Suppressor macrophage (primary cell): ENCODE measurements around the gene TTF2.
"Not testable (repeated sequence)": the region's sequence is repeated elsewhere in the genome, so short reads cannot be mapped to it uniquely, and the experiment has no call there.

Experiments
- DNase-seq, 4 experiments: peaks; one replicate each; pipeline ENCODE4 v3.0.0-alpha.2; 2020 to 2022

The TTF2 gene

GRCh38 chr1:117121589-117122329, 61.6 kb downstream of the TTF2 start, which contains the start of gene TRIM45:
TRIM45 (minus strand) TSS chr1:117121749; CDS start chr1:117121201, 548 bp downstream.
- DNase-seq = peak; percentile 97 to 99 (median 98)

GRCh38 chr1:117122330-117123025, 62.4 kb downstream of the TTF2 start:
- DNase-seq = no peak

- DNase-seq = no peak
Observed at GRCh38 chr1:117123274-117123673, 63.1 kb downstream of the TTF2 start.

- DNase-seq = no peak
Observed at GRCh38 chr1:117124661-117125060, 64.5 kb downstream of the TTF2 start.

GRCh38 chr1:117127795-117128194, 67.7 kb downstream of the TTF2 start:
- DNase-seq = no peak

GRCh38 chr1:117128323-117129079, 68.4 kb downstream of the TTF2 start:
- peak in 2 of 4 experiments; percentile 50 to 68 for DNase-seq

- no peak for DNase-seq
Observed at GRCh38 chr1:117130526-117130925, 70.4 kb downstream of the TTF2 start.

GRCh38 chr1:117135329-117135728, 75.2 kb downstream of the TTF2 start:
- no peak for DNase-seq

- no peak for DNase-seq
Observed at GRCh38 chr1:117136749-117137148, 76.6 kb downstream of the TTF2 start.

- no peak for DNase-seq
Observed at GRCh38 chr1:117137281-117137855, 77.2 kb downstream of the TTF2 start.

GRCh38 chr1:117138106-117138505, 78.0 kb downstream of the TTF2 start:
- no peak for DNase-seq

GRCh38 chr1:117138561-117138960, 78.4 kb downstream of the TTF2 start:
- no peak for DNase-seq

GRCh38 chr1:117142200-117142599, 82.1 kb downstream of the TTF2 start:
- no peak for DNase-seq

- no peak for DNase-seq
Observed at GRCh38 chr1:117143172-117143571, 83.0 kb downstream of the TTF2 start.

- no peak for DNase-seq
Observed at GRCh38 chr1:117143871-117144270, 83.7 kb downstream of the TTF2 start.

GRCh38 chr1:117146072-117146471, 85.9 kb downstream of the TTF2 start:
- no peak for DNase-seq

- no peak for DNase-seq
Observed at GRCh38 chr1:117146575-117147340, 86.6 kb downstream of the TTF2 start.

GRCh38 chr1:117147341-117147831, 87.3 kb downstream of the TTF2 start:
- no peak for DNase-seq

GRCh38 chr1:117147856-117148588, 87.9 kb downstream of the TTF2 start:
- DNase-seq = no peak

GRCh38 chr1:117150316-117150715, 90.2 kb downstream of the TTF2 start:
- peak in 2 of 4 experiments; percentile 19 to 28 for DNase-seq

- DNase-seq = not testable (repeated sequence)
Observed at GRCh38 chr1:117151305-117151704, 91.2 kb downstream of the TTF2 start.
